OCI-LY1 (cell line): ENCODE results near the gene C11orf65.

Experiments
- H2AFZ ChIP-seq: fragments of 200-600 bp; sonication (generic), shearing (Covaris generic); 2 replicates; pipeline ENCODE4 v1.6.0; 2014; ENCODE audit warnings: antibody characterized with exemption, mild to moderate bottlenecking, low read length
- H3F3A ChIP-seq: fragments of 200-600 bp; sonication (generic), shearing (Covaris generic); 2 replicates; pipeline ENCODE4 v1.6.0; 2014; ENCODE audit warnings: mild to moderate bottlenecking, antibody characterized with exemption, low read length, moderate library complexity; ENCODE audit not compliant: insufficient read depth
- H3K27ac ChIP-seq: fragments of 200-600 bp; sonication (generic); 2 replicates; pipeline ENCODE4 v1.5.1; 2014; ENCODE audit warnings: low read length, mixed run types, mild to moderate bottlenecking, low read depth; ENCODE audit not compliant: poor library complexity, severe bottlenecking
- H3K27me3 ChIP-seq: fragments of 200-600 bp; sonication (generic); 2 replicates; pipeline ENCODE4 v1.6.0; 2014; ENCODE audit warnings: antibody characterized with exemption, mild to moderate bottlenecking, low read length, moderate library complexity; ENCODE audit not compliant: insufficient read depth
- H3K36me3 ChIP-seq: fragments of 200-600 bp; sonication (generic); 2 replicates; pipeline ENCODE4 v1.6.1; 2014; ENCODE audit warnings: mild to moderate bottlenecking, antibody characterized with exemption, low read length, moderate library complexity, mixed read lengths; ENCODE audit not compliant: insufficient read depth
- H3K4me1 ChIP-seq: fragments of 200-600 bp; sonication (generic); 2 replicates; pipeline ENCODE4 v1.5.1; 2014; ENCODE audit warnings: mild to moderate bottlenecking, low read length, moderate library complexity; ENCODE audit not compliant: insufficient read depth, severe bottlenecking
- H3K4me2 ChIP-seq: fragments of 200-600 bp; sonication (generic), shearing (Covaris generic); 2 replicates; pipeline ENCODE4 v1.6.1; 2014; ENCODE audit warnings: low read length
- H3K4me3 ChIP-seq: fragments of 200-600 bp; sonication (generic); 2 replicates; pipeline ENCODE4 v1.5.1; 2014; ENCODE audit warnings: low read length, low read depth, mild to moderate bottlenecking, mixed read lengths; ENCODE audit not compliant: poor library complexity, severe bottlenecking
- H3K79me2 ChIP-seq: fragments of 200-600 bp; shearing (Covaris generic); 2 replicates; pipeline ENCODE4 v1.6.1; 2016; ENCODE audit warnings: mixed run types, low read length, mixed read lengths; ENCODE audit not compliant: insufficient read depth
- H3K9ac ChIP-seq: fragments of 200-600 bp; sonication (generic), shearing (Covaris generic); 2 replicates; pipeline ENCODE4 v1.6.1; 2014; ENCODE audit warnings: mild to moderate bottlenecking, low read length, mixed read lengths
- H3K9me2 ChIP-seq: fragments of 200-600 bp; sonication (generic), shearing (Covaris generic); 2 replicates; pipeline ENCODE4 v1.6.1; 2014; ENCODE audit warnings: low read depth, mild to moderate bottlenecking, low read length, mixed read lengths
- H3K9me3 ChIP-seq: fragments of 200-600 bp; shearing (Covaris generic); 2 replicates; pipeline ENCODE4 v1.6.1; 2014; ENCODE audit warnings: low read length, mixed read lengths
- H4K20me1 ChIP-seq: fragments of 200-600 bp; sonication (generic), shearing (Covaris generic); 2 replicates; pipeline ENCODE4 v1.6.0; 2016; ENCODE audit warnings: mild to moderate bottlenecking, low read length; ENCODE audit not compliant: insufficient read depth
- EZH2 ChIP-seq: fragments of 200-600 bp; sonication (generic), shearing (Covaris generic); IDR thresholded peaks from 2 replicates; pipeline ENCODE4 v1.8.0; 2017; ENCODE audit warnings: borderline replicate concordance, mixed run types, mild to moderate bottlenecking, antibody characterized with exemption, low read length, moderate library complexity, mixed read lengths
- TF ChIP-seq, protein P1 (sequence below): fragments of 200-600 bp; sonication (generic), shearing (Covaris generic); IDR thresholded peaks from 2 replicates; pipeline ENCODE4 v1.5.1; 2017; ENCODE audit warnings: mild to moderate bottlenecking, antibody characterized with exemption, low read length, moderate library complexity, mixed read lengths

C11orf65 gene

DNA sequence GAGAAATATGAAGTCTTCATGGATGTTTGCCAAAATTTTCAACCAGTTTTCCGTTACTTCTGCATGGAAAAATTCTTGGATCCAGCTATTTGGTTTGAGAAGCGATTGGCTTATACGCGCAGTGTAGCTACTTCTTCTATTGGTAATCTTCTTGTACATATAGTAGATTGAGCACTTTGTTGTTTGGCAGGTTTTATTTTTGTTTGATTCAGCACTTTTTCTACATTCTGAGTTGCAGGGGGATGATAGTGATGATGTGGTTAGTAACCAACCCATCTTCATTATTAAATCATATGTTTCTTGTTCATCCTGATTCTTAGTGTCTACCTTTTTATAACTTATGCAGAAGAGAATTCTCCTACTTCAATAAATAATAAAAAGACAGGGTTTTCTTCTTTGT is 121.6 kb downstream of the C11orf65 start:
- Histone ChIP-seq H3K36me3 (peaks cover 48% of the 10 kb centered on the region; the same call in 1 of the 2 replicates), H2AFZ (no peak overlapping the region), H3K4me2 (no peak overlapping the region), H3K4me3 (no peak overlapping the region), H3K4me1 (no peaks in the 10 kb centered on the region), H3K79me2 (no peaks in the 10 kb centered on the region), H3F3A (no peaks in the 10 kb centered on the region), H3K9ac (no peak overlapping the region), H3K9me3 (no peaks in the 10 kb centered on the region), H3K27me3 (no peaks in the 10 kb centered on the region), H3K9me2 (no peaks in the 10 kb centered on the region), H4K20me1 (no peaks in the 10 kb centered on the region), H3K27ac (no peak overlapping the region)
- TF ChIP-seq EZH2: no peak
- TF ChIP-seq, protein P1, sequence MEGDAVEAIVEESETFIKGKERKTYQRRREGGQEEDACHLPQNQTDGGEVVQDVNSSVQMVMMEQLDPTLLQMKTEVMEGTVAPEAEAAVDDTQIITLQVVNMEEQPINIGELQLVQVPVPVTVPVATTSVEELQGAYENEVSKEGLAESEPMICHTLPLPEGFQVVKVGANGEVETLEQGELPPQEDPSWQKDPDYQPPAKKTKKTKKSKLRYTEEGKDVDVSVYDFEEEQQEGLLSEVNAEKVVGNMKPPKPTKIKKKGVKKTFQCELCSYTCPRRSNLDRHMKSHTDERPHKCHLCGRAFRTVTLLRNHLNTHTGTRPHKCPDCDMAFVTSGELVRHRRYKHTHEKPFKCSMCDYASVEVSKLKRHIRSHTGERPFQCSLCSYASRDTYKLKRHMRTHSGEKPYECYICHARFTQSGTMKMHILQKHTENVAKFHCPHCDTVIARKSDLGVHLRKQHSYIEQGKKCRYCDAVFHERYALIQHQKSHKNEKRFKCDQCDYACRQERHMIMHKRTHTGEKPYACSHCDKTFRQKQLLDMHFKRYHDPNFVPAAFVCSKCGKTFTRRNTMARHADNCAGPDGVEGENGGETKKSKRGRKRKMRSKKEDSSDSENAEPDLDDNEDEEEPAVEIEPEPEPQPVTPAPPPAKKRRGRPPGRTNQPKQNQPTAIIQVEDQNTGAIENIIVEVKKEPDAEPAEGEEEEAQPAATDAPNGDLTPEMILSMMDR: no peak

DNA sequence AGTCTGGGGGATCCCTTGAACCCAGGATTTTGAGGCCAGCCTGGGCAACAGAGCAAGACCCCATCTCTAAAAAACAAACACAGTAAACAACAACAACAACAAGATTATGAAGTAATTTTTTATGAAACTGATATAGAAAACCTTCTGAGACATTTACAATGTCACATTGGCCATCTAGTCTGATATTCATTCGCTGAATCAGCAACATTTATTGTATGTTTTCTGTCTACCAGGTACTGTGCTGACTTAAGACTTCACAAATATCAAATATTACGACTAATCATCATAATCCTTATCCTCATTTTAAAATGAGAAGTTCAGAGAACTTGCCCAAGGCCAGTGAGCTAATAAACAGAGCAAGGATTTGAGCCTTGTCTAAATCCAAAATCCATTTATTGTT is 123.6 kb downstream of the C11orf65 start:
- Histone ChIP-seq H3K4me2 (no peak overlapping the region), H3K27ac (no peak overlapping the region), H2AFZ (no peak overlapping the region), H3K9ac (no peak overlapping the region), H3K4me3 (no peak overlapping the region), H3K27me3 (no peaks in the 10 kb centered on the region), H4K20me1 (no peaks in the 10 kb centered on the region), H3K4me1 (no peaks in the 10 kb centered on the region), H3K9me2 (no peaks in the 10 kb centered on the region), H3K79me2 (no peaks in the 10 kb centered on the region), H3F3A (no peaks in the 10 kb centered on the region), H3K9me3 (no peaks in the 10 kb centered on the region), H3K36me3 (peaks cover 28% of the 10 kb centered on the region; the same call in 1 of the 2 replicates)
- TF ChIP-seq, protein P1: no peak
- TF ChIP-seq EZH2: no peak

DNA sequence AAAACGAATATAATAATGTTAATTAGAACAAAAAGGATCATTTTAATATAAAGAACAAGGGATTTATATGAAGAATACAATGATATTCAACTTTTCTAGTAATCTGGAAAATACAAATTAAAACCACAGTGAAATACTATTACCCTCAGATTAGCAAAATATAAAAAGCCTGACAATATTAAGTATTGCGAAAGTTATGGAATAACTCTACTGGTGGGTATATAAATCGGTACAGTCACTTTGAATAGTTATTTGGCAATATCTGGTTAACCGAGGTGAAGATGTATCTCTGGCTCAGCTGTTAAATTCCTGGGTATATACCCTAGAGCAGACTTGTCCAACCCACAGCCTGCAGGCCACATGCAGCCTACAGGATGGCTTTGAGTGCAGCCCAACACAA is 125.7 kb downstream of the C11orf65 start:
- no peak overlapping the region for H3K9ac ChIP-seq
- no peaks in the 10 kb centered on the region for H3F3A ChIP-seq
- H2AFZ ChIP-seq: no peak overlapping the region
- no peaks in the 10 kb centered on the region for H3K9me2 ChIP-seq
- H3K27me3 ChIP-seq: no peaks in the 10 kb centered on the region
- no peak overlapping the region for H3K4me2 ChIP-seq
- H3K9me3 ChIP-seq: no peaks in the 10 kb centered on the region
- no peak overlapping the region for H3K27ac ChIP-seq
- H3K4me1 ChIP-seq: no peaks in the 10 kb centered on the region
- H3K79me2 ChIP-seq: no peaks in the 10 kb centered on the region
- H3K4me3 ChIP-seq: no peak overlapping the region
- TF ChIP-seq, protein P1: no peak
- TF ChIP-seq EZH2: no peak
- no peaks in the 10 kb centered on the region for H4K20me1 ChIP-seq
- peaks cover 27% of the 10 kb centered on the region; the same call in 1 of the 2 replicates for H3K36me3 ChIP-seq
